Left kidney (tissue), 2 donors: ENCODE measurements around the gene CUL9. TPM values are rescaled to one million over a fixed set of nuclear protein-coding genes. Genes with fewer than 3 reads are reported as not detected.
A peak's percentile ranks its signal among the peaks of the same experiment; 100 is the strongest.

Experiments
- DNase-seq: peaks from one replicate; pipeline ENCODE4 v3.0.0-alpha.2; 2013
- polyA plus RNA-seq: library from polyadenylated mRNA; unstranded; fragments of 120-200 nt; gene quantifications from one replicate; pipeline ENCODE4 v1.2.1, GENCODE V29; 2013; ENCODE audit not compliant: insufficient read length

Gene CUL9
- polyA plus RNA-seq, 1 donor: 44.3 TPM

GRCh38 chr6:43228951-43229802 is 47.2 kb downstream of the CUL9 start, which contains the start of gene DNPH1:
TSS of gene DNPH1 (minus strand) at chr6:43229481. CDS start at chr6:43229456, 25 bp downstream.
- DNase-seq: peak; percentile 76

GRCh38 chr6:43229803-43230620 is 48.0 kb downstream of the CUL9 start:
- no peak for DNase-seq

DNA sequence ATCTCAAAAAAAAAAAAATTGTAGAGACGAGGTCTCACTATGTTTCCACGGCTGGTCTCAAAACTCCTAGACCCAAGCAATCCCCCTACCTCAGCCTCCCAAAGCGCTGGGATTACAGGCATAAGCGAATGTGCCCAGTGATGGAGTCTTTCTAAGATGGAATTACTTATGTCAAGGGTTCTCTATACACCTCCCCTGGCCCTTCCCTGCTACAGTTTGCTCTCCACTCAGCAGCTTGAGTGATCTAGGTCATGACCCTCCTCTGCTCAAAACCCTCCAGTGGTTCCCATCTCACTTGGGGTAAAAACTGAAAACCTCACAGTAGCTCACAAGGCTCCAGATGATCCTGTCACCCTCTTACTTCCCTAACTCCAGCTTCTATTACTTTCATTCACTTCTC is 49.1 kb downstream of the CUL9 start:
- DNase-seq: no peak

- DNase-seq: no peak
Measured at GRCh38 chr6:43231735-43232450, 49.9 kb downstream of the CUL9 start.

- DNase-seq: no peak
Measured at GRCh38 chr6:43235841-43236240, 53.8 kb downstream of the CUL9 start.

GRCh38 chr6:43239054-43239453 is 57.1 kb downstream of the CUL9 start:
- DNase-seq: no peak

GRCh38 chr6:43240950-43241349 is 59.0 kb downstream of the CUL9 start:
- no peak for DNase-seq

- no peak for DNase-seq
Measured at GRCh38 chr6:43241446-43241845, 59.5 kb downstream of the CUL9 start.

GRCh38 chr6:43242908-43243663 is 61.1 kb downstream of the CUL9 start, which contains the start of gene TTBK1:
TSS of gene TTBK1 (plus strand) at chr6:43243481. CDS start at chr6:43246661, 3,180 bp downstream.
- DNase-seq: no peak

DNA sequence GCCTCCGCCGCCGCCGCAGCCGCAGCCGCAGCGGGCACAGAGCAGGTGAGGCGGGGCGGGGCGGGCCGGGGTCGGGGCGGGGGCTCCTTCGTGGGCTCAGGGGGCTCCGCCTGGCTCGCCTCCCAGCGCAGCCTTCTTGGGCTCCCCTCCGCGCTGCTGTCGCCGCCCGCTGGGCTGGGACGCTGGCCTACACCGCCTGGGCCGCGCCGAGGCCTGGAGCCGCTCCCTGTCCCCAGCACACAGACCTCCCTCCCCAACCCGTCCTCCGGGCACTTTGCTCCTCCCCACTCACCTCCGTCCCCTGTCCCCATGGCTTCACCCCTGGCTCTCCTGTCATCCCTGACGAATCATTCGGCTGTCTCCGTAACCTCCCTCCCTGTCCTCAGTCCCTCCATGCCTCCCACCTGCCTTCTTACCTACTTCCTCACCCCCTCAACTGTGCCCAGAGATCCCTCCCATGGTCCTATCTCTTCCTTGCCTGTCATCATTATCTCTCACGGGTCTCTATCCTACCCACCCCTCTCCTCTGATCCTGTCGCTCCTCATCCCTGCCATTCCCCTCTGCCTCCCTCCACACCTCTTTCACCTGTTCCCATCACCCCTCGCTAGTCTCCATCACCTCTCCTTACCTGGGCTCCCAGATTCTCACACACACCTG is 61.8 kb downstream of the CUL9 start:
- no peak for DNase-seq

DNA sequence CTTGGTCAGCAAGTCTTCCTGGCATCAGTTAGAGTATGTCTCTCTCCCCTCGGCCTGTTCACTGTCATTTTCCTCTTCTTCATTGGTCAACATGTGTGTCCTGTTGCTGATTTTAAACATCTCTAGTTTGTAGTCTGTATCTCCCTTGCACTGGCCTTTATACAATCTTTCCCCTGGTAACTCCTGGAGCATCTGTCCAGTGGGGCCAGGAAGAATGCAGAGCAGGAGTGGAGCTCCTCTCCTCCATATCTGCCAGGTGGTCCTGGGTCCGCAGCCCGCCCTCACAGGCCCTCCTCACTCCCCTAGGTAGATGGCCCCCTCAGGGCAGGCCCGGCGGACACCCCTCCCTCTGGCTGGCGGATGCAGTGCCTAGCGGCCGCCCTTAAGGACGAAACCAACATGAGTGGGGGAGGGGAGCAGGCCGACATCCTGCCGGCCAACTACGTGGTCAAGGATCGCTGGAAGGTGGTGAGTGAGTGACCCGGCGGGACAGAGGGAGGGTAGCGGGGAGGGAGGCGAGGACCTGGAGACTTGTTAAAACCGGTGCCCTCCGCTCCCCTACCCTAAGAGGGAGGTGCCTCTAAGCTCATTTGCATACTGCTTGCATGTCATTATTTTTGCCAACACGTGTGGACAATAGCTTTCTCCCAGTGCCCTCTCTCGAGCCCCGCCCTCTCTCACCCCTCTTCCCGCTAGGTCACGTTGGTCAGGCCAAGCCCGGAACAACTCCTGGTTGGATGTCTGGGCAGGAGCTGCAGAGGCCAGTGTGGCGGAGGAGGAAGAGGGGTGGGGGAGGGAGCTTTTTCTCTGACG is 64.5 kb downstream of the CUL9 start:
- DNase-seq: no peak

- peak; percentile 67 for DNase-seq
Measured at GRCh38 chr6:43247114-43247999, 65.4 kb downstream of the CUL9 start.

GRCh38 chr6:43248101-43248500 is 66.1 kb downstream of the CUL9 start:
- DNase-seq: no peak

- DNase-seq: no peak
Measured at GRCh38 chr6:43248791-43249190, 66.8 kb downstream of the CUL9 start.

DNA sequence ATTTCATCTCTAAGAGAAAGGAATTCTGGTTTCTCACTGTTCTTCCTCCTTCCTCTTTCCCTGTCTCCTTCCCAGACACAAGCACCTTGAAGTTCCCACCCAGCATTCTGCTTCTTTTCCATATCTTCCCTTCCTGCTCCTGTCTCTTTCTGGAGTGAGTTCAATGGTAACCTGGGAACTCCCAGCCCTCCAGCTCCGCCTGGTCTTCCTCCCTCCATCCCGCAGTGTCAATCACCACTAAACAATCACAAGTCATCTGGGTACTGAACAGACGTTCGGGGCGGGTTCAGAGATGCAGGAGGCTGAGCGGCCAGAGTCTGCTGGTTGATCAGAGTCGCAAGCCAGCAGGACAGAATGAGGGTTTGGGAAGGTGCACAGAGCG is 69.0 kb downstream of the CUL9 start:
- no peak for DNase-seq

DNA sequence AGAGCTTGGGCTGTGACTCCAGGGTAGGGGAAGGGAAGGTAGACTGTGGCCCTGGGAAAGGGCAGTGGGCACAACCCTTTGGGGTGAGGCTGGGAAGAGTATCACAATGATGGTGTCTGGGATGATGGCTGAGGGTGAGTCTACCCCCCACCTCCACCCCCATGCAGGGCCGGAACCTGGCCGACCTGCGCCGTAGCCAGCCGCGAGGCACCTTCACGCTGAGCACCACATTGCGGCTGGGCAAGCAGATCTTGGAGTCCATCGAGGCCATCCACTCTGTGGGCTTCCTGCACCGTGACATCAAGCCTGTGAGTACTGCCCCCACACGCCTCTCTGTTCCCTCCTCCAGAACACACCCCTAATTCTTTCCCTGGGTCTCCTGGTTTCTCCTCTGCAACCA is 71.4 kb downstream of the CUL9 start:
- DNase-seq: no peak

GRCh38 chr6:43254138-43254817 is 72.3 kb downstream of the CUL9 start:
- no peak for DNase-seq

GRCh38 chr6:43254846-43255245 is 72.8 kb downstream of the CUL9 start:
- DNase-seq: no peak
